NCI-H1092 (cell line): ENCODE measurements around the gene SEPTIN2.
A peak's percentile ranks its signal among the peaks of the same experiment; 100 is the strongest.
"Not testable (repeated sequence)": the region's sequence is repeated elsewhere in the genome, so short reads cannot be mapped to it uniquely, and the experiment has no call there.

Source experiments
- DNase-seq: peaks from one replicate; lab custom pipeline; 2025; lab: John Stamatoyannopoulos, UW

The SEPTIN2 gene

GRCh38 chr2:241314226-241315092 is 1.3 kb upstream of the SEPTIN2 start:
- DNase-seq = no peak

GRCh38 chr2:241315093-241315878 is 439 bp upstream of the SEPTIN2 start, which contains the start of gene HDLBP:
HDLBP (minus strand) TSS chr2:241315672; CDS start chr2:241266869, 48,803 bp downstream.
- peak; percentile 94 for DNase-seq

- DNase-seq = no peak
Measured at GRCh38 chr2:241316825-241317224, 1.1 kb downstream of the SEPTIN2 start.

- DNase-seq = no peak
Measured at GRCh38 chr2:241317391-241317790, 1.7 kb downstream of the SEPTIN2 start.

- not testable (repeated sequence) for DNase-seq
Measured at GRCh38 chr2:241318830-241319229, 3.1 kb downstream of the SEPTIN2 start.

GRCh38 chr2:241320394-241320793 is 4.7 kb downstream of the SEPTIN2 start:
- DNase-seq = no peak

- DNase-seq = no peak
Measured at GRCh38 chr2:241321033-241321432, 5.3 kb downstream of the SEPTIN2 start.

GRCh38 chr2:241321886-241322285 is 6.2 kb downstream of the SEPTIN2 start:
- DNase-seq = no peak

- no peak for DNase-seq
Measured at GRCh38 chr2:241323778-241324177, 8.1 kb downstream of the SEPTIN2 start.

- DNase-seq = no peak
Measured at GRCh38 chr2:241324775-241325174, 9.1 kb downstream of the SEPTIN2 start.

- DNase-seq = no peak
Measured at GRCh38 chr2:241325257-241325656, 9.5 kb downstream of the SEPTIN2 start.

- no peak for DNase-seq
Measured at GRCh38 chr2:241329669-241330615, 14.2 kb downstream of the SEPTIN2 start.

- no peak for DNase-seq
Measured at GRCh38 chr2:241330616-241330981, 14.9 kb downstream of the SEPTIN2 start.

GRCh38 chr2:241334813-241335212 is 19.1 kb downstream of the SEPTIN2 start:
- DNase-seq = no peak

- DNase-seq = no peak
Measured at GRCh38 chr2:241339839-241340630, 24.3 kb downstream of the SEPTIN2 start.

GRCh38 chr2:241340631-241341163 is 25.0 kb downstream of the SEPTIN2 start:
- DNase-seq = no peak

- DNase-seq = no peak
Measured at GRCh38 chr2:241344925-241345651, 29.4 kb downstream of the SEPTIN2 start.

- no peak for DNase-seq
Measured at GRCh38 chr2:241349941-241350340, 34.2 kb downstream of the SEPTIN2 start.

- DNase-seq = no peak
Measured at GRCh38 chr2:241350530-241350877, 34.8 kb downstream of the SEPTIN2 start.
